Hepatocyte (in vitro differentiated cells): ENCODE results near the gene RAB12. TPM values are rescaled to one million over a fixed set of nuclear protein-coding genes. Genes with fewer than 3 reads are reported as not detected.
A peak's percentile ranks its signal among the peaks of the same experiment; 100 is the strongest.

Source experiments
- DNase-seq: peaks from one replicate; pipeline ENCODE4 v3.0.0-alpha.2; 2016; ENCODE audit warnings: low spot score
- H2AFZ ChIP-seq: fragments of 200-600 bp; sonication (generic); 2 replicates; pipeline ENCODE4 v1.6.0; 2016; ENCODE audit warnings: antibody characterized with exemption, mild to moderate bottlenecking
- H3K27ac ChIP-seq: fragments of 200-600 bp; sonication (generic); 2 replicates; pipeline ENCODE4 v1.5.1; 2016; ENCODE audit warnings: mild to moderate bottlenecking
- H3K27me3 ChIP-seq: fragments of 200-600 bp; sonication (generic); 2 replicates; pipeline ENCODE4 v1.6.1; 2016
- H3K36me3 ChIP-seq: fragments of 200-600 bp; sonication (generic); replicated peaks from 2 replicates; pipeline ENCODE4 v1.5.1; 2016; ENCODE audit warnings: low read depth; ENCODE audit not compliant: insufficient read depth
- H3K4me1 ChIP-seq: fragments of 200-600 bp; sonication (generic); 2 replicates; pipeline ENCODE4 v1.5.1; 2016; ENCODE audit warnings: mild to moderate bottlenecking, moderate library complexity; ENCODE audit not compliant: insufficient read depth
- H3K4me2 ChIP-seq: fragments of 200-600 bp; sonication (generic); 2 replicates; pipeline ENCODE4 v1.6.0; 2016
- H3K4me3 ChIP-seq: fragments of 200-600 bp; sonication (generic); 2 replicates; pipeline ENCODE4 v1.5.1; 2016; ENCODE audit warnings: mild to moderate bottlenecking
- H3K79me2 ChIP-seq: fragments of 200-600 bp; sonication (generic); 2 replicates; pipeline ENCODE4 v1.6.0; 2017; ENCODE audit warnings: mild to moderate bottlenecking
- H3K9me2 ChIP-seq: fragments of 200-600 bp; sonication (generic); replicated peaks from 2 replicates; pipeline ENCODE4 v1.6.0; 2017; ENCODE audit warnings: mild to moderate bottlenecking; ENCODE audit not compliant: insufficient read depth
- H3K9me3 ChIP-seq: fragments of 200-600 bp; sonication (generic); 2 replicates; pipeline ENCODE4 v1.5.1; 2016; ENCODE audit warnings: low read depth, mild to moderate bottlenecking
- H4K20me1 ChIP-seq: fragments of 200-600 bp; sonication (generic); 2 replicates; pipeline ENCODE4 v1.6.0; 2016; ENCODE audit warnings: mild to moderate bottlenecking; ENCODE audit not compliant: insufficient read depth, poor library complexity, severe bottlenecking
- EZH2 ChIP-seq: fragments of 200-600 bp; sonication (generic); IDR thresholded peaks from 2 replicates; pipeline ENCODE4 v1.6.1; 2016; ENCODE audit warnings: antibody characterized with exemption, mild to moderate bottlenecking, borderline replicate concordance
- EZH2phosphoT487 ChIP-seq: fragments of 200-600 bp; sonication (generic); IDR thresholded peaks from one replicate; pipeline ENCODE4 v1.6.1; 2018; ENCODE audit warnings: antibody characterized with exemption, mild to moderate bottlenecking, low read depth, moderate library complexity; ENCODE audit not compliant: unreplicated experiment, severe bottlenecking
- WGBS: methylation state at CpG from one replicate; pipeline ENCODE4 v1.1.6; 2016; ENCODE audit warnings: low lambda C conversion rate; ENCODE audit errors: missing lambda C conversion rate; 5-methylcytosine and 5-hydroxymethylcytosine counted together
- polyA plus RNA-seq: library from polyadenylated mRNA; unstranded; fragments of >200 nt; fragmentation: Nextera tagmentation; extraction: Ambion mirVana; gene quantifications from 2 replicates; pipeline ENCODE4 v1.2.1, GENCODE V29; 2016
- total RNA-seq: library from RNA; depleted of rRNA; stranded (reverse); fragments of >200 nt; gene quantifications from 2 replicates; pipeline ENCODE4 v1.2.3, GENCODE V29; 2014
- TF ChIP-seq, protein P1 (sequence below): fragments of 200-600 bp; sonication (generic); IDR thresholded peaks from 2 replicates; pipeline ENCODE4 v1.5.1; 2016; ENCODE audit warnings: antibody characterized with exemption, mild to moderate bottlenecking; ENCODE audit not compliant: poor library complexity

RAB12 gene
- total and polyA plus RNA-seq, 2 experiments from 2014 or later, result 4.7 to 33.2 TPM

DNA sequence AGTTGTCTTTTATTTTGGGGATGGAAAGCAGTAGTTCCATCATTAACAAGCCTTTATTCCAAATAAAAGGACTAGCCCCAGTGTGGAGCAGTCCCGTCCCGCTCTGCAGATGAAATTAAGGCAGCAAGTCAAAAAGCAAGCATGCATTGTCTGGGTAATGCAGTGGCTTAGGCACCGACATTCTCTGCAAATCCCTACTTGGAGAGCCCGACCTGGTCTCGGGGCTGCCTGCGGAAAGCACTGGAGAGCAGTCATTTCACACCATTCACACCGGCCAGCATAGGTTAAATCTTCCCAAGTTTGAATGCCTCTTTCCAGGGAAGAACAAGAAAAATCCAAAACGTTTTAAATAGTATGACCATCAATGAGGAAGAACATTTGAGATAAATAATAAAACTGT is 24.4 kb upstream of the RAB12 start:
- Histone ChIP-seq H2AFZ (no peak overlapping the region), H4K20me1 (no peaks in the 10 kb centered on the region), H3K4me3 (no peak overlapping the region), H3K36me3 (no peaks in the 10 kb centered on the region), H3K27ac (no peak overlapping the region), H3K9me3 (no peaks in the 10 kb centered on the region), H3K79me2 (no peaks in the 10 kb centered on the region), H3K27me3 (peaks cover 24% of the 10 kb centered on the region), H3K4me2 (peak overlapping the region; percentile 39), H3K9me2 (no peaks in the 10 kb centered on the region), H3K4me1 (no peaks in the 10 kb centered on the region)
- WGBS, result 28% methylated on average over 8 of the region's 8 CpGs
- TF ChIP-seq EZH2 (no peak), EZH2phosphoT487 (no peak)
- TF ChIP-seq, protein P1, sequence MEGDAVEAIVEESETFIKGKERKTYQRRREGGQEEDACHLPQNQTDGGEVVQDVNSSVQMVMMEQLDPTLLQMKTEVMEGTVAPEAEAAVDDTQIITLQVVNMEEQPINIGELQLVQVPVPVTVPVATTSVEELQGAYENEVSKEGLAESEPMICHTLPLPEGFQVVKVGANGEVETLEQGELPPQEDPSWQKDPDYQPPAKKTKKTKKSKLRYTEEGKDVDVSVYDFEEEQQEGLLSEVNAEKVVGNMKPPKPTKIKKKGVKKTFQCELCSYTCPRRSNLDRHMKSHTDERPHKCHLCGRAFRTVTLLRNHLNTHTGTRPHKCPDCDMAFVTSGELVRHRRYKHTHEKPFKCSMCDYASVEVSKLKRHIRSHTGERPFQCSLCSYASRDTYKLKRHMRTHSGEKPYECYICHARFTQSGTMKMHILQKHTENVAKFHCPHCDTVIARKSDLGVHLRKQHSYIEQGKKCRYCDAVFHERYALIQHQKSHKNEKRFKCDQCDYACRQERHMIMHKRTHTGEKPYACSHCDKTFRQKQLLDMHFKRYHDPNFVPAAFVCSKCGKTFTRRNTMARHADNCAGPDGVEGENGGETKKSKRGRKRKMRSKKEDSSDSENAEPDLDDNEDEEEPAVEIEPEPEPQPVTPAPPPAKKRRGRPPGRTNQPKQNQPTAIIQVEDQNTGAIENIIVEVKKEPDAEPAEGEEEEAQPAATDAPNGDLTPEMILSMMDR, result no peak
- no peak for DNase-seq

DNA sequence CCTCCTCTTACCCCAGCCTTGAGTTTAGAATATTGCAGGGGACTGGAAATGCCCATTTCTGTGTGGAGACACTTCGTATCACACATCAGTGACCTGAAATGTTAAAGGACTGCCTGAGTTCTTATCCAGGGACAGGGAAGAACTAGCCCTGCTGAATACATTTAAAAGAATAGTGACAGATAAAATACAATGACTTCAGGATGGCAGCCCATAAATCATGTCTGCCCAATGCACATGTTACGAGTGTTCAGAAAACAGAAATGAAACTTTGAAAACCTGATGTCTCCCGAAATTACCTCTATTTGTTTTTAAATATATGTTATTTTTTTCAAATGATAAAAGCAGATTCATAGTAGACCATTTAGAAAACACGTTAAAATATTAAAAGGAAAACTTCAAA is 22.3 kb upstream of the RAB12 start:
- Histone ChIP-seq H3K27me3 (peaks cover 24% of the 10 kb centered on the region), H3K9me3 (no peaks in the 10 kb centered on the region), H3K79me2 (no peaks in the 10 kb centered on the region), H3K4me2 (no peak overlapping the region), H3K27ac (no peak overlapping the region), H3K9me2 (no peaks in the 10 kb centered on the region), H3K4me1 (no peaks in the 10 kb centered on the region), H3K4me3 (no peak overlapping the region), H3K36me3 (no peaks in the 10 kb centered on the region), H4K20me1 (no peaks in the 10 kb centered on the region), H2AFZ (no peak overlapping the region)
- 71% methylated on average over 4 of the region's 4 CpGs for WGBS
- DNase-seq, result no peak
- TF ChIP-seq, protein P1, result no peak
- TF ChIP-seq EZH2phosphoT487 (no peak), EZH2 (no peak)

DNA sequence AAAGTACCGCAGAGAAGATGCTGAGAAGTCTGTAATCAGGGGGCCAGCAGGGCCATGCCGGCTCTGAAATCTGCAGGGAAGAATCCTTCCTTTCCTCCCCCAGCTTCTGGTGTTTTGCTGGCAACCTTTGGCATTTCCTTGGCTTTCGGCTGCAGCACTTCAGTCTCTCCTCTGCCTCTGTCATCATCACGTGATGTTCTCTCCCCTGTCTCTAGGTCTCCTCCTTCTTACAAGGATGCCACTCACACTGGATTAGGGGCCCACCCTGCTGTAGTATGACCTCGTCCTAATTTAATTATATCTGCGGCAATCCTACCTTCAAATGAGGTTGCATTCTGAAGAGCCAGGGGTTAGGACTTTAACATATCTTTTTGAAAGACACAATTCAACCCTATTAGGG is 13.8 kb upstream of the RAB12 start:
- H4K20me1 ChIP-seq, result no peaks in the 10 kb centered on the region
- no peak for DNase-seq
- no peaks in the 10 kb centered on the region for H3K79me2 ChIP-seq
- H3K27ac ChIP-seq, result no peak overlapping the region
- no peak overlapping the region for H3K4me2 ChIP-seq
- TF ChIP-seq EZH2 (no peak), EZH2phosphoT487 (no peak)
- TF ChIP-seq, protein P1, result no peak
- H3K9me3 ChIP-seq, result no peaks in the 10 kb centered on the region
- no peak overlapping the region for H3K4me3 ChIP-seq
- H2AFZ ChIP-seq, result no peak overlapping the region
- peaks cover 3% of the 10 kb centered on the region for H3K27me3 ChIP-seq
- H3K4me1 ChIP-seq, result no peaks in the 10 kb centered on the region
- no peaks in the 10 kb centered on the region for H3K36me3 ChIP-seq
- no peaks in the 10 kb centered on the region for H3K9me2 ChIP-seq
- 95% methylated on average over 6 of the region's 6 CpGs for WGBS

DNA sequence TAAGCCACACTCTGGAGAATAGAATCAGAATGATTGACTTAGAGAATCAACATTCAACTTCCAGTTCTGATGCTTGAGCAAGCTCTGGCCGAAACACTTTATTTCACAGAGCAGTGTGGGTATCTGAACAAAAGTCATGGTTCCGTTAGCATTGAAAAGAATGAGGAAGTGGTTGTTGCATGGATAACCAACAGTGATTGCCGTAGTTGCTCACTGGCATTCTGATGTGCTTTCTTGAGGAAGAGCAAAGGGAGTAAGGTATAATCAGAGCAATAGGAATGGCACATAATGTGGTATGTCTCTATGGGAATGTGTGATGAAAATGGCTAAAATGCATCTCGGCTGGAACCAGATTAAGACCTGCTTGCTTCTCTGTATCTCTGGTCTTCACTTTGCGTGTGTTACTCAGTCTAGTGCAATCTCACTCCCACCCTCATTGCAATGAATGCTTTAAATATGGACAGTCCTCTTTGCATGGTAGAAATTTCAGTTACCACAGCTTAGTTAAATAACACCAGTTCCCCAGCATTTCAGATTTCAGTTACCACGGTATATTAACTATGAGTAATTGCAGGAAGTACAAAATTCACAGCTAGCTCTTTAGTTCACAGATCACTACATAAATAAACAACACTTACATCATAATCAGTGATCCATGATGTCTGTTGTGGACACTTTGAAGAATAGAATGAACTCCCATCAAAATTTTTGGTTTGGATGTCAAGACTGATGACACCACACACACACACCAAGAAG is 7.8 kb upstream of the RAB12 start:
- Histone ChIP-seq H3K27ac (no peak overlapping the region), H3K9me3 (no peaks in the 10 kb centered on the region), H3K27me3 (peaks cover 3% of the 10 kb centered on the region), H4K20me1 (no peaks in the 10 kb centered on the region), H3K4me2 (no peak overlapping the region), H2AFZ (no peak overlapping the region), H3K79me2 (no peaks in the 10 kb centered on the region), H3K4me1 (no peaks in the 10 kb centered on the region), H3K36me3 (no peaks in the 10 kb centered on the region), H3K9me2 (no peaks in the 10 kb centered on the region), H3K4me3 (no peak overlapping the region)
- no peak for DNase-seq
- TF ChIP-seq EZH2 (no peak), EZH2phosphoT487 (no peak)
- TF ChIP-seq, protein P1, result no peak
- 83% methylated on average over 6 of the region's 6 CpGs for WGBS
